GM12801 (cell line): ENCODE results near the gene TTLL8.

Source experiments
- CTCF ChIP-seq: IDR thresholded peaks from one replicate; pipeline ENCODE4 v1.5.1; 2011; ENCODE audit warnings: control low read depth; ENCODE audit not compliant: insufficient read length; ENCODE audit errors: extremely low read depth

Gene TTLL8

GRCh38 chr22:50022171-50022819, 35.8 kb downstream of the TTLL8 start:
- no peak for TF ChIP-seq CTCF

DNA sequence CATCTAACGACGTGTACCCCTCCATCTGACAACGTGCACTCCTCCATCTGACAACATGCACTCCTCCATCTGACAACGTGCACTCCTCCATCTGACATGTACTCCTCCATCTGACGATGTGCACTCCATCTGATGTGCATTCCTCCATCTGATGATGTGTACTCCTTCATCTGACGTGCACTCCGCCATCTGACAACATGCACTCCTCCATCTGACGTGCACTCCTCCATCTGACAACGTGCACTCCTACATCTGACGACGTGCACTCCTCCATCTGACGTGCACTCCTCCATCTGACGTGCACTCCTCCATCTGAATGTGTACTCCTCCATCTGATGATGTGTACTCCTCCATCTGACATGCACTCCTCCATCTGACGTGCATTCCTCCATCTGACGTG, 37.5 kb downstream of the TTLL8 start:
- no peak for TF ChIP-seq CTCF

DNA sequence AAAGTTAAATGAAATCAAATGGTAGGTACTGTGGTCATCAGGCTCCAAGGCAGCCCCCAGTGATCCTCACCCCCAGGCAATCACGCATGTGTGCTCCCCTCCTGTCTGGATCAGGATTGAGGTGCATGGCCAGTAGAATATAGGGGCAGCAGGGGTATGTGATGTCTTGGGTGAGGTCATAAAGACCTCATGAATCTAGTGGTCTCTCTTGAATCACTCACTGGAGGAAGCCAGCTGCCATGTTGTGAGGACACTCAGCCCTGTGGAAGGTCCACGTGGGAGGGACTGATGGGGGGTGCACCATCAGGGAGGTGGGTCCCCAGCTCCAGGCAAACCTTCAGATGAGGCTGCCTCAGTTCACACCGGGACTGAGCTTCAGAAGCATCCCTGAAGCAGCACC, 38.8 kb downstream of the TTLL8 start:
- TF ChIP-seq CTCF, result no peak

DNA sequence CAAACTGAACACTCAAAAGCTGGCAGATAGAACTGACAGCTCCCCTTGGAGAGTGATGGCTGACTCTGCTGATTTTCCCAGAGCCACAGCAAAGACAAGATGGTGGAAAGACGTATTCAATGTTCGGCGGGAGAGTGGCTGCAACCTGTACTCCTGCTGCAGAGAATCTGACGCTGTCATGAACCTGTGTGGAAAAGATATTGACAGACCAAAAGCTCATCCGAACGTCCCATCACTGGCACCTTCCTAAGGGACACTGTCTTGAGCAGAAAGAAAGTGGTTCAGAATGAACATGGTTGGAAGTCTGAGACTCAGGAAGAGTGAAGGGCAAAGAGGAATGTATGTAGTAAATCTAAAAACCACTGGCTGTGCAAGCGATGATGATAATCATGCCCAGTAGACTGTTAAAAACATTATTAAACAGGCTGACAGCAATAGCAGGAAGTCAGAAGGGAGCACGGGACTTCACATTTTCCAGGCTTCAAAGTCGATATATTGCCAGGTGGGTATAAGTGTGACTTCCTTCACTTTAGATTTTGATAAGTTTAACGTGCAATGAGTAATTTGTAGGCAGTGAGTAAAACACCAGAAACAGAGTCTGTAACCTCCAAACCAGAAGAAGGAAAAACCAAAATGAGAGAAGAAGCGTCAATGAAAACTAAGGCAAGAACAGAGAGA, 39.4 kb downstream of the TTLL8 start:
- no peak for TF ChIP-seq CTCF

GRCh38 chr22:50017701-50018224, 40.3 kb downstream of the TTLL8 start:
- TF ChIP-seq CTCF, result no peak

GRCh38 chr22:50016988-50017700, 41.0 kb downstream of the TTLL8 start:
- no peak for TF ChIP-seq CTCF

DNA sequence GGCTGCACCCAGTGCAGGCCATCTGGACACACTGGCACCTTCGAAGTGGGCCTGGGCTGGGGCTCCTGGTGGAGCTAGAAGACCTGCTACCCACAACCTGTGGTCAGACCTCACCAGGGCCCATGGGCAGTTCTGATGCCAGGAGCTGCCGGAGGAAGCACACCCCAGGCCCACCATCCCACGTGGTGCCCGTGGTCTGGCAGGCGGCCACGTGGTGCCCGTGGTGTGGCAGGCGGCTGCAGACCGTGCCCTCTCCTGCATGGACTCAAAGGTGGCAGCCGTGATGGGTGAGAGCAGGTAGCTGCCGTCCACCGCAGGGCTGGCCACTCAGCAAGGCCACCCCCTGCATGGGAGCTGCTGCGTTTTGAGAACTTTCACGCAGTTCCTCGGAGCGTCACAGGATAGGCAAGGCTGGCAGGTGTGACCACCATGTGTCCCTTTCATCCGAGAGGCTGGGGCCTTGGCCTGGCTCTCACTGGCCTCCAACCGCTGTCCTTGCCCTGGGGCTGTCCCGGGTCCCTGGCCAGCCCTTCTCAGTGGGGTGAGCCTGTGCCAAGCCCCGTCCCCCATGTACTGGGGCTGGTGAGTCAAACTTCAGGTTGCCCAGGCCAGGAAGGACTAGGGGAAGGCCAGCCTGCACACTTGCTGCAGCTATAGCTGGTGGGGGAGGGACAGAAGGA, 41.6 kb downstream of the TTLL8 start:
- TF ChIP-seq CTCF, result no peak
